IMR-90 (cell line): ENCODE measurements around the gene HRH2. TPM values are rescaled to one million over a fixed set of nuclear protein-coding genes. Genes with fewer than 3 reads are reported as not detected.

Source experiments
- ATAC-seq: fragments of 200-7000 bp; cut with Tn5 transposase; 2 replicates; pipeline ENCODE4 v1.9.1; 2020; ENCODE audit warnings: low read depth, mild to moderate bottlenecking, moderate library complexity
- BruUV-seq: library from RNA; stranded (reverse); fragments of 400-500 nt; replicated peaks from 2 replicates; lab custom pipeline; 2021; lab: Mats Ljungman, UMichigan
- CTCF ChIA-PET: fragments of 300-600 bp; formaldehyde crosslinking; extraction: SDS; loops from one replicate; lab custom pipeline; 2021; ENCODE audit warnings: antibody characterized with exemption; lab: Yijun Ruan, JAX
- POLR2A ChIA-PET: fragments of 300-600 bp; sonication (Branson Sonifier 250); formaldehyde crosslinking; loops from one replicate; lab custom pipeline; 2022; ENCODE audit warnings: antibody characterized with exemption; ENCODE audit not compliant: unreplicated experiment; lab: Charles Lee
- DNase-seq: peaks from one replicate; pipeline ENCODE4 v3.0.0; 2013
- H2AFZ ChIP-seq: replicated peaks from 2 replicates; pipeline ENCODE3; 2013; ENCODE audit warnings: low read length, mild to moderate bottlenecking; ENCODE audit not compliant: poor library complexity
- H2AK5ac ChIP-seq: 2 replicates; pipeline ENCODE4 v1.6.1; 2013; ENCODE audit warnings: low read depth, low read length, inconsistent platforms
- H2AK9ac ChIP-seq: replicated peaks from 2 replicates; pipeline ENCODE3; 2013; ENCODE audit warnings: mild to moderate bottlenecking, low read depth, low read length, moderate library complexity; ENCODE audit not compliant: poor library complexity
- H2BK120ac ChIP-seq: 2 replicates; pipeline ENCODE4 v1.6.1; 2013; ENCODE audit warnings: low read depth, low read length, inconsistent platforms
- H2BK15ac ChIP-seq: 3 replicates; pipeline ENCODE4 v1.6.1; 2013; ENCODE audit warnings: low read depth, low read length, inconsistent platforms
- H2BK20ac ChIP-seq: 2 replicates; pipeline ENCODE4 v1.6.1; 2013; ENCODE audit warnings: low read depth, mild to moderate bottlenecking, inconsistent platforms, low read length, moderate library complexity
- H2BK5ac ChIP-seq: 2 replicates; pipeline ENCODE4 v1.6.1; 2013; ENCODE audit warnings: mild to moderate bottlenecking, low read depth, low read length, inconsistent platforms; ENCODE audit not compliant: poor library complexity, severe bottlenecking
- H3K14ac ChIP-seq: replicated peaks from 2 replicates; pipeline ENCODE4 v1.6.1; 2013; ENCODE audit warnings: low read depth, low read length, inconsistent platforms
- H3K18ac ChIP-seq: 2 replicates; pipeline ENCODE4 v1.6.1; 2013; ENCODE audit warnings: low read depth, low read length, control low read depth
- H3K23ac ChIP-seq: 2 replicates; pipeline ENCODE4 v1.6.1; 2013; ENCODE audit warnings: low read depth, low read length, inconsistent platforms
- H3K27ac ChIP-seq: 2 replicates; pipeline ENCODE4 v1.5.1; 2013; ENCODE audit warnings: mild to moderate bottlenecking, control low read depth, low read length; ENCODE audit not compliant: insufficient read depth
- H3K27me3 ChIP-seq: 2 replicates; pipeline ENCODE4 v1.6.1; 2013; ENCODE audit warnings: low read length; ENCODE audit not compliant: control insufficient read depth, insufficient read depth
- H3K36me3 ChIP-seq: 2 replicates; pipeline ENCODE4 v1.6.1; 2013; ENCODE audit warnings: low read length, mixed read lengths; ENCODE audit not compliant: control insufficient read depth, insufficient read depth
- H3K4ac ChIP-seq: 2 replicates; pipeline ENCODE4 v1.6.1; 2013; ENCODE audit warnings: low read depth, low read length, inconsistent platforms
- H3K4me1 ChIP-seq: 2 replicates; pipeline ENCODE4 v1.6.1; 2013; ENCODE audit warnings: low read length, mixed read lengths; ENCODE audit not compliant: control insufficient read depth, insufficient read depth
- H3K4me2 ChIP-seq: 2 replicates; pipeline ENCODE4 v1.6.1; 2013; ENCODE audit warnings: low read depth, mild to moderate bottlenecking, control low read depth, low read length, moderate library complexity
- H3K4me3 ChIP-seq: 2 replicates; pipeline ENCODE4 v1.5.1; 2013; ENCODE audit warnings: low read depth, mild to moderate bottlenecking, control low read depth, low read length, moderate library complexity; ENCODE audit not compliant: insufficient read depth
- H3K56ac ChIP-seq: 2 replicates; pipeline ENCODE4 v1.6.1; 2013; ENCODE audit warnings: low read length, inconsistent platforms; ENCODE audit not compliant: insufficient read depth; ENCODE audit errors: extremely low read depth
- H3K79me1 ChIP-seq, 2 experiments: 2 replicates each; pipeline ENCODE4 v1.6.1; 2013; ENCODE audit warnings: low read length in 2 of 2, inconsistent platforms in 1 of 2, low read depth in 1 of 2
- H3K9ac ChIP-seq: 2 replicates; pipeline ENCODE4 v1.6.1; 2013; ENCODE audit warnings: low read depth, low read length, control low read depth
- H3K9me1 ChIP-seq: 2 replicates; pipeline ENCODE4 v1.6.1; 2013; ENCODE audit warnings: low read length, inconsistent platforms; ENCODE audit not compliant: insufficient read depth
- H3K9me3 ChIP-seq: 2 replicates; pipeline ENCODE4 v1.6.1; 2013; ENCODE audit warnings: low read length; ENCODE audit not compliant: control insufficient read depth, insufficient read depth
- H4K20me1 ChIP-seq: 2 replicates; pipeline ENCODE4 v1.6.1; 2013; ENCODE audit warnings: low read length, inconsistent platforms; ENCODE audit not compliant: insufficient read depth
- H4K5ac ChIP-seq: 2 replicates; pipeline ENCODE4 v1.6.1; 2013; ENCODE audit warnings: mild to moderate bottlenecking, low read depth, low read length, control low read depth
- H4K8ac ChIP-seq, 2 experiments: 2 replicates each; pipeline ENCODE4 v1.6.1; 2013; ENCODE audit warnings: low read depth in 2 of 2, low read length in 2 of 2, control low read depth in 1 of 2, inconsistent platforms in 1 of 2
- H4K91ac ChIP-seq: 2 replicates; pipeline ENCODE4 v1.6.1; 2013; ENCODE audit warnings: low read depth, low read length, inconsistent platforms; ENCODE audit not compliant: insufficient read depth
- CEBPB ChIP-seq: IDR thresholded peaks from 2 replicates; pipeline ENCODE4 v1.6.1; 2012; ENCODE audit warnings: low read depth, low read length, improper control_type of control experiment
- ELK1 ChIP-seq: fragments of 150-350 bp; IDR thresholded peaks from 2 replicates; pipeline ENCODE4 v1.6.1; 2016; ENCODE audit warnings: low read depth, mild to moderate bottlenecking, low read length, moderate library complexity, borderline replicate concordance
- WGBS, 2 experiments: methylation state at CpG; one replicate each; pipeline versions ENCODE4 v1.1.5 to v1.1.7; 2013; ENCODE audit warnings: missing lambda C conversion rate in 2 of 2; ENCODE audit not compliant: insufficient read length in 1 of 2; ENCODE audit errors: extremely low coverage in 2 of 2; 5-methylcytosine and 5-hydroxymethylcytosine counted together
- dilution Hi-C: fragments of 300-500 bp; cut with HindIII; formaldehyde crosslinking; loops from one replicate; pipeline ENCODE4 v1.14.3; 2018; ENCODE audit warnings: low sequenced_read_pairs; ENCODE audit not compliant: unreplicated experiment
- in situ Hi-C: fragments of 300-500 bp; cut with MboI; formaldehyde crosslinking; loops from 3 replicates; pipeline ENCODE4 v1.14.3; 2019; ENCODE audit warnings: low sequenced_read_pairs, inconsistent platforms, mixed read lengths
- intact Hi-C: fragments of 100-400 bp; cut with micrococcal nuclease; formaldehyde crosslinking; loops from 2 replicates; pipeline ENCODE4 v1.10.0; 2022
- polyA plus RNA-seq, 3 experiments: library from polyadenylated mRNA; depleted of rRNA; stranded (reverse); fragments of >200 nt; gene quantifications; 2 replicates each; pipeline ENCODE4 v1.2.3, GENCODE V29; 2012; ENCODE audit warnings: low replicate concordance in 1 of 3
- total RNA-seq: library from RNA; depleted of rRNA; stranded (reverse); fragments of >200 nt; gene quantifications from 2 replicates; pipeline ENCODE4 v1.2.3, GENCODE V29; 2012

Gene HRH2
- total and polyA plus RNA-seq, 2 of the 4 experiments (the other 2 are of a cell fraction), result not detected

GRCh38 chr5:175735701-175736100, 77.8 kb downstream of the HRH2 start:
- no TSS peak for BruUV-seq
- no peak overlapping the region for H2AK9ac ChIP-seq
- H3K14ac ChIP-seq, result no peak overlapping the region
- no peak overlapping the region for H2BK120ac ChIP-seq
- no peak overlapping the region for H4K8ac ChIP-seq
- in situ Hi-C loops (loop anchor here (25.0 kb wide), 2 partner anchors 602 to 827 kb away; no protein-coding TSS in a partner anchor), dilution Hi-C loops (no loop called here), intact Hi-C loops (no loop called here)
- DNase-seq, result no peak
- peaks cover 2% of the 10 kb centered on the region; the same call in 1 of the 2 replicates for H3K9me3 ChIP-seq
- H3K4me2 ChIP-seq, result no peak overlapping the region
- no peak overlapping the region for H2BK5ac ChIP-seq
- H4K5ac ChIP-seq, result no peak overlapping the region
- H3K9me1 ChIP-seq, result no peaks in the 10 kb centered on the region
- H3K4me1 ChIP-seq, result no peaks in the 10 kb centered on the region
- H2AFZ ChIP-seq, result no peak overlapping the region
- H3K4me3 ChIP-seq, result no peak overlapping the region
- 14% methylated on average over 2 of the region's 11 CpGs; no CpG with 5 or more reads in 1 of the 2 experiments for WGBS, 2 experiments
- ATAC-seq, result no peak
- CTCF ChIA-PET, result no interaction called here
- H4K91ac ChIP-seq, result no peak overlapping the region
- H3K27ac ChIP-seq, result no peak overlapping the region
- H2AK5ac ChIP-seq, result no peak overlapping the region
- no peak overlapping the region for H3K4ac ChIP-seq
- H3K79me1 ChIP-seq, result no peaks in the 10 kb centered on the region
- no peak for TF ChIP-seq CEBPB
- no peak for TF ChIP-seq ELK1
- H3K56ac ChIP-seq, result no peak overlapping the region
- no peaks in the 10 kb centered on the region for H3K27me3 ChIP-seq
- no peak overlapping the region for H3K23ac ChIP-seq
- H4K20me1 ChIP-seq, result no peaks in the 10 kb centered on the region
- no peak overlapping the region for H3K18ac ChIP-seq
- no peaks in the 10 kb centered on the region for H3K36me3 ChIP-seq
- no peak overlapping the region for H2BK15ac ChIP-seq
- no peak overlapping the region for H3K9ac ChIP-seq
- POLR2A ChIA-PET, result no interaction called here
- H2BK20ac ChIP-seq, result no peak overlapping the region
